ENCODE data around the gene FTSJ3.
A peak's percentile ranks its signal among the peaks of the same experiment; 100 is the strongest.
"Not testable (repeated sequence)": the region's sequence is repeated elsewhere in the genome, so short reads cannot be mapped to it uniquely, and the experiment has no call there.

FTSJ3 gene

GRCh38 chr17:63827002-63827800 is at the start of gene FTSJ3, which contains the start of gene PSMC5:
Gene FTSJ3 (minus strand): TSS chr17:63827663. CDS start chr17:63826902, 761 bp downstream.
Gene PSMC5 (plus strand): TSS chr17:63827431. CDS start chr17:63827491, 60 bp downstream.
- peak; percentile 96 for DNase-seq (ENCODE audit: low spot score)

GRCh38 chr17:63874693-63875092 is 47.2 kb upstream of the FTSJ3 start:
- DNase-seq (ENCODE audit: low spot score), result not testable (repeated sequence)

- DNase-seq (ENCODE audit: low spot score), result not testable (repeated sequence)
Observed at GRCh38 chr17:63874061-63874626, 46.7 kb upstream of the FTSJ3 start.

GRCh38 chr17:63873577-63873976 is 46.1 kb upstream of the FTSJ3 start, which contains the start of gene CSH2:
Gene CSH2 (minus strand): TSS chr17:63873677. CDS start chr17:63873614, 63 bp downstream.
- DNase-seq (ENCODE audit: low spot score), result not testable (repeated sequence)

GRCh38 chr17:63871646-63872365 is 44.3 kb upstream of the FTSJ3 start:
- DNase-seq (ENCODE audit: low spot score), result not testable (repeated sequence)

GRCh38 chr17:63870292-63870665 is 42.8 kb upstream of the FTSJ3 start:
- not testable (repeated sequence) for DNase-seq (ENCODE audit: low spot score)

GRCh38 chr17:63869491-63870291 is 42.2 kb upstream of the FTSJ3 start:
- DNase-seq (ENCODE audit: low spot score), result not testable (repeated sequence)

GRCh38 chr17:63866625-63867024 is 39.2 kb upstream of the FTSJ3 start:
- DNase-seq (ENCODE audit: low spot score), result not testable (repeated sequence)

GRCh38 chr17:63859257-63859656 is 31.8 kb upstream of the FTSJ3 start:
- no peak for DNase-seq (ENCODE audit: low spot score)

GRCh38 chr17:63856425-63856824 is 29.0 kb upstream of the FTSJ3 start:
- DNase-seq (ENCODE audit: low spot score), result not testable (repeated sequence)

- no peak for DNase-seq (ENCODE audit: low spot score)
Observed at GRCh38 chr17:63855185-63855584, 27.7 kb upstream of the FTSJ3 start.

GRCh38 chr17:63854709-63855108 is 27.2 kb upstream of the FTSJ3 start:
- no peak for DNase-seq (ENCODE audit: low spot score)

GRCh38 chr17:63853260-63853659 is 25.8 kb upstream of the FTSJ3 start:
- no peak for DNase-seq (ENCODE audit: low spot score)

- no peak for DNase-seq (ENCODE audit: low spot score)
Observed at GRCh38 chr17:63850401-63850800, 22.9 kb upstream of the FTSJ3 start.

GRCh38 chr17:63848834-63849689 is 21.6 kb upstream of the FTSJ3 start:
- DNase-seq (ENCODE audit: low spot score), result peak; percentile 96

- DNase-seq (ENCODE audit: low spot score), result no peak
Observed at GRCh38 chr17:63847525-63848249, 20.2 kb upstream of the FTSJ3 start.

GRCh38 chr17:63845509-63845908 is 18.0 kb upstream of the FTSJ3 start:
- DNase-seq (ENCODE audit: low spot score), result no peak

- no peak for DNase-seq (ENCODE audit: low spot score)
Observed at GRCh38 chr17:63843910-63844677, 16.6 kb upstream of the FTSJ3 start.

GRCh38 chr17:63843387-63843888 is 16.0 kb upstream of the FTSJ3 start:
- peak; percentile 47 for DNase-seq (ENCODE audit: low spot score)
